Esophagus muscularis mucosa (tissue), 4 donors: ENCODE results near the gene C2CD3. TPM values are rescaled to one million over a fixed set of nuclear protein-coding genes. Genes with fewer than 3 reads are reported as not detected.

ENCODE experiments used
- DNase-seq: peaks from one replicate; pipeline ENCODE4 v3.0.0-alpha.2; 2017; ENCODE audit errors: extremely low spot score
- H3K27ac ChIP-seq, 4 donors: fragments of 200-600 bp; sonication (generic); replicated peaks in 1 of 4; 1 replicate in 3 of 4; 2 replicates in 1 of 4; pipeline ENCODE4 v1.5.1; 2016 to 2019; ENCODE audit warnings: mild to moderate bottlenecking in 1 of 4
- H3K27me3 ChIP-seq, 4 donors: fragments of 200-600 bp; sonication (generic); one replicate each; pipeline versions ENCODE4 v1.5.1 to v1.6.0; 2016 to 2019
- H3K36me3 ChIP-seq, 4 donors: fragments of 200-600 bp; sonication (generic); one replicate each; pipeline ENCODE4 v1.5.1; 2016 to 2019
- H3K4me1 ChIP-seq, 4 donors: fragments of 200-600 bp; sonication (generic); one replicate each; pipeline ENCODE4 v1.5.1; 2016 to 2019
- H3K4me3 ChIP-seq, 4 donors: fragments of 200-600 bp; sonication (generic); 1 replicate in 2 of 4; 2 replicates in 2 of 4; pipeline ENCODE4 v1.5.1; 2016 to 2019; ENCODE audit warnings: mild to moderate bottlenecking in 4 of 4, moderate library complexity in 1 of 4
- H3K9me3 ChIP-seq, 4 donors: fragments of 200-600 bp; sonication (generic); 1 replicate in 3 of 4; 2 replicates in 1 of 4; pipeline ENCODE4 v1.5.1; 2016 to 2019
- CTCF ChIP-seq, 3 experiments: fragments of 200-600 bp in 2 of 3; fragments of 450-650 bp in 1 of 3; sonication (generic) in 2 of 3; IDR thresholded peaks; one replicate each; pipeline ENCODE4 v1.5.1; 2017 to 2019; ENCODE audit warnings: antibody characterized with exemption in 3 of 3, mild to moderate bottlenecking in 2 of 3, moderate library complexity in 1 of 3
- EP300 ChIP-seq: sonication (generic); formaldehyde crosslinking; IDR thresholded peaks from one replicate; pipeline ENCODE4 v1.6.1; 2017; ENCODE audit warnings: antibody characterized with exemption
- POLR2A ChIP-seq: fragments of 450-650 bp; IDR thresholded peaks from one replicate; pipeline ENCODE4 v1.6.1; 2017; ENCODE audit warnings: antibody characterized with exemption, moderate library complexity, mild to moderate bottlenecking, low read depth
- POLR2AphosphoS5 ChIP-seq, 2 donors: sonication (generic); formaldehyde crosslinking; IDR thresholded peaks; one replicate each; pipeline ENCODE4 v1.6.1; 2017; ENCODE audit warnings: antibody characterized with exemption in 2 of 2
- WGBS: methylation state at CpG from one replicate; pipeline ENCODE4 v1.1.5; 2018; 5-methylcytosine and 5-hydroxymethylcytosine counted together
- intact Hi-C: fragments of 100-400 bp; cut with DNase I; formaldehyde crosslinking; loops from one replicate; pipeline ENCODE4 v1.15.1; 2023
- total RNA-seq, 4 donors: library from RNA; depleted of rRNA; stranded (reverse); fragments of >200 nt; gene quantifications; one replicate each; pipeline versions ENCODE4 v1.1.0 to v1.2.1, GENCODE V29; 2016

C2CD3 gene
- total RNA-seq, 4 donors from 2014 or later: 17.9 to 31.5 (median 22.4) TPM

GRCh38 chr11:74009230-74009547 lies 161.6 kb downstream of the C2CD3 start:
- no peak for DNase-seq
- intact Hi-C loops: no loop called here
- no peak overlapping the region for H3K27ac ChIP-seq
- peaks cover 0 to 40% (median 20%) of the 10 kb centered on the region in 4 donors for H3K36me3 ChIP-seq
- WGBS: 97% methylated on average over 3 of the region's 3 CpGs
- H3K9me3 ChIP-seq: no peaks in the 10 kb centered on the region
- no peak overlapping the region for H3K4me3 ChIP-seq
- no peaks in the 10 kb centered on the region for H3K27me3 ChIP-seq
- TF ChIP-seq POLR2AphosphoS5 (IDR thresholded peaks at IDR 0.05) (no peak), POLR2A (no peak)
- peaks cover 5 to 16% (median 8%) of the 10 kb centered on the region in 4 donors for H3K4me1 ChIP-seq

- TF ChIP-seq EP300: no peak
- peak; percentile 17 for TF ChIP-seq POLR2A
- no peak for TF ChIP-seq POLR2AphosphoS5 (IDR thresholded peaks at IDR 0.05)
- peaks cover 2 to 40% (median 18%) of the 10 kb centered on the region in 4 donors for H3K36me3 ChIP-seq
- WGBS: 59% methylated on average over 6 of the region's 9 CpGs
- no peak within 1 kb of the TSS for H3K27ac ChIP-seq
- no peaks in the 10 kb centered on the region for H3K9me3 ChIP-seq
- intact Hi-C loops: no loop called here
- H3K4me3 ChIP-seq: no peak within 1 kb of the TSS
- DNase-seq: no peak
- peaks cover 5 to 16% (median 8%) of the 10 kb centered on the region in 4 donors for H3K4me1 ChIP-seq
- H3K27me3 ChIP-seq: no peaks in the 10 kb centered on the region
These were observed 162.2 kb downstream of the C2CD3 start, which contains the start of gene UCP3 for GRCh38 chr11:74008373-74009229. UCP3 (minus strand) TSS chr11:74009085; CDS start chr11:74007042, 2,043 bp downstream.

GRCh38 chr11:74007691-74008372 lies 163.0 kb downstream of the C2CD3 start:
- no peak for DNase-seq
- intact Hi-C loops: no loop called here
- Histone ChIP-seq H3K36me3 (peaks cover 7 to 40% (median 21%) of the 10 kb centered on the region in 4 donors), H3K27ac (no peak overlapping the region), H3K9me3 (no peaks in the 10 kb centered on the region), H3K27me3 (no peaks in the 10 kb centered on the region), H3K4me3 (no peak overlapping the region), H3K4me1 (peaks cover 5 to 16% (median 8%) of the 10 kb centered on the region in 4 donors)
- no peak for TF ChIP-seq EP300
- TF ChIP-seq CTCF (IDR thresholded peaks at IDR 0.05): no peak
- TF ChIP-seq POLR2A: no peak
- no peak for TF ChIP-seq POLR2AphosphoS5 (IDR thresholded peaks at IDR 0.05)
- 86% methylated on average over 5 of the region's 6 CpGs for WGBS

GRCh38 chr11:74006743-74007304 lies 164.0 kb downstream of the C2CD3 start:
- no peak for DNase-seq
- Histone ChIP-seq H3K27me3 (no peaks in the 10 kb centered on the region), H3K9me3 (no peaks in the 10 kb centered on the region), H3K27ac (no peak overlapping the region), H3K4me3 (no peak overlapping the region), H3K4me1 (peaks cover 5 to 16% (median 8%) of the 10 kb centered on the region in 4 donors), H3K36me3 (peaks cover 13 to 43% (median 22%) of the 10 kb centered on the region in 4 donors)
- intact Hi-C loops: no loop called here
- WGBS: 79% methylated on average over 7 of the region's 7 CpGs
- no peak for TF ChIP-seq POLR2A

GRCh38 chr11:74005721-74006517 lies 164.9 kb downstream of the C2CD3 start:
- H3K4me1 ChIP-seq: peaks cover 0 to 11% (median 1%) of the 10 kb centered on the region in 4 donors
- 95% methylated on average over 18 of the region's 29 CpGs for WGBS
- intact Hi-C loops: no loop called here
- H3K9me3 ChIP-seq: no peaks in the 10 kb centered on the region
- TF ChIP-seq EP300: no peak
- no peak for TF ChIP-seq POLR2AphosphoS5 (IDR thresholded peaks at IDR 0.05)
- TF ChIP-seq POLR2A: no peak
- no peak for TF ChIP-seq CTCF (IDR thresholded peaks at IDR 0.05)
- no peak for DNase-seq
- H3K27ac ChIP-seq: no peak overlapping the region
- H3K4me3 ChIP-seq: no peak overlapping the region
- H3K36me3 ChIP-seq: peaks cover 13 to 48% (median 25%) of the 10 kb centered on the region in 4 donors
- no peaks in the 10 kb centered on the region for H3K27me3 ChIP-seq
